Right ventricle myocardium inferior (tissue), 1 donor: ENCODE data around the gene FAM120B. TPM values are rescaled to one million over a fixed set of nuclear protein-coding genes. Genes with fewer than 3 reads are reported as not detected.
"Not testable (repeated sequence)": the region's sequence is repeated elsewhere in the genome, so short reads cannot be mapped to it uniquely, and the experiment has no call there.

Experiments
- ATAC-seq: fragments of 200-7000 bp; cut with Tn5 transposase; one replicate; pipeline ENCODE4 v1.9.1; 2020; ENCODE audit warnings: mild to moderate bottlenecking, moderate library complexity
- DNase-seq: peaks from one replicate; pipeline ENCODE4 v3.0.0; 2021; ENCODE audit errors: missing footprints
- intact Hi-C: fragments of 100-400 bp; cut with DNase I; formaldehyde crosslinking; loops from one replicate; pipeline ENCODE4 v1.11.0; 2022
- long read RNA-seq: library from polyadenylated mRNA; unstranded; transcript quantifications from one replicate; pipeline ENCODE4 v2.0.0, GENCODE V29; 2021
- total RNA-seq: library from RNA; stranded (reverse); fragmentation: NEBNext Ultra II Directional; extraction: Animal tissue kit (Norgen Biotek cat#: 25700); gene quantifications from one replicate; pipeline ENCODE4 v1.2.1, GENCODE V29; 2021
- donor health status: DM: no; HTN: yes; CAD: no; lungs with severe emphysema.

Gene FAM120B
- 16.3 TPM for total RNA-seq
- long read RNA-seq, full-length matches to known transcripts, result 22 of 27 reads
- long read RNA-seq, partial matches to known transcripts, result 3 of 27 reads
- long read RNA-seq, other reads (novel, unspliced or antisense), result 2 of 27 reads

DNA sequence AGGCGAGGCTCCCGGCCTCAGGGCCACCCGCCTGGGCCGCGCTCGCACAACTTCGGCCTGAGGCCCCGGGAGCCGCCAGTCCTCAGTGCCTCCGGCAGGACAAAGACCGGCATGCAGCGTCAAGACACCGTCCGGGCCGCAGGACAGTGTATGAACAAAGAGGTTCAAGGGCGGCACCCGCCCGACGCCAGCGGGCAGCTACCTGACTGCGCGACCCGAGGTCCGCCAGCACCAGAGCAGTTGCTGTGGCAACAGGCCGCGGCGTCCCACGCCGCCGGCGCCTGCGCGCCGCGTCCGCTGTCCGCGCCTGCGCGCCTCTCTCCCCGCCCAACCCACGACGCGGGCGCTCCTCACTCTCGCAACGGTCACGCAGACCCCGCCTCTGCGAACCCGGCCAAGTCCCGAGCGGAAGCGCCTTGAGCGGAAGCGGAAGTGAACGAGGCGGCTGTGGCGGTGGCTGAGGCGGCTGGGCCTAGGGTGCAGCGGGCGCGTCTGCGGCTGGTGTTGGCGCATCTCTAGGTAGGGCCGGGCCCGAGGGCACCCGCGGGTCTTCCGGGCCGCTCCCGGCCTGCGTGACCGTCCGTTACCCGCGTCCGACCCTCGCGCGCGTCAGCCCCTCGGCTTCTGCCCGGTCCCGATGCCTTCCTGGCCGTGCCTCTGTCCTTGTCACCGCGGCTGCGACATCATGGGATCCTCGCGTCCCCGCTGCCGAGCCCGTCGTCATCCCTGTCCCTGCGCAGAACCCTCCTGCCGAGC is at the start of gene FAM120B:
TSS of gene FAM120B (plus strand) at position 435 of the 756 bp plus-strand sequence. CDS start 10,633 bp downstream, outside the sequence.
- intact Hi-C loops, result loop anchor here (5.0 kb wide), 1 partner anchor 246 kb away; the partner anchor contains the start of genes PSMB1 and TBP
- ATAC-seq, result peak; percentile 99
- DNase-seq, result peak; percentile 99

DNA sequence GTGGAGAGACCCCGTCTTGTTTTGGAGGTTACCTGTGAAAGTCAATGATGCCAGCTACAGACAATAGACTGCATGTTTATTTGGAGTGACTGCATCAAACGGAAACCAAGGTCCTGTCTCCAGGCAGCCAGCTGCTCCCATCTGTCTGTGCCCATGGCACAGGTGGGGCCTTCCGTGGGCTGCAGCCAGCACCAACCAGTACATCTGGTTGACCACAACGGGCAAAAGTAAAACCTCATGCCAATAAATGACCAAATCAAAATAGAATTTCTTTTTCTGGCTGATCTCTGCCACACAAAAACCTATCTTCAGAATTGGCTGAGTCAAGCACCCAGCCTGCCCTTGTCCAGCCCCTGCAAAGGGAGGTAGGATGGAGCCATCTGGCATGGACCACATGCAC is 49.2 kb upstream of the FAM120B start:
- intact Hi-C loops, result no loop called here
- DNase-seq (no peak), ATAC-seq (no peak)

GRCh38 chr6:170258407-170258806 is 48.2 kb upstream of the FAM120B start:
- intact Hi-C loops, result no loop called here
- ATAC-seq (peak; percentile 81), DNase-seq (no peak)

DNA sequence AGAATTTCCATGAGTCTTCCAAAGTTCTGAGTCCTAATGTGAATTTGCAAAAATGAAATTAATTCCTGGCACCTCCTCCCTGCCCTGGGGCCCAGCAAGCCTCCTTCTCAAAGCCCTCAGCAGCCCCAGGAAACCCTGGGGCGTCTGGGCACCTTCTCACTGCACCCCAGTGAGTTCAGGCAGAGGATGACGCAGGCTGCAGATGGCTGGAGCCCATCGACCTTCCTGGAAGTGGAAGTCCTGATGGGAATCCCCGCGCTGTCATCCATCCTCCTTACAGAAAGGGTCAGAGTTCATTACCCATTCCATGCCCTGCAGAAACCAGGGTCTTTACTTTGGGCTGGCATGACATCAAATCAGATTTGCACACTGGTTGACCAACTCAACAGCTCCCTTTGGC is 47.3 kb upstream of the FAM120B start:
- intact Hi-C loops, result no loop called here
- ATAC-seq, result no peak
- no peak for DNase-seq

DNA sequence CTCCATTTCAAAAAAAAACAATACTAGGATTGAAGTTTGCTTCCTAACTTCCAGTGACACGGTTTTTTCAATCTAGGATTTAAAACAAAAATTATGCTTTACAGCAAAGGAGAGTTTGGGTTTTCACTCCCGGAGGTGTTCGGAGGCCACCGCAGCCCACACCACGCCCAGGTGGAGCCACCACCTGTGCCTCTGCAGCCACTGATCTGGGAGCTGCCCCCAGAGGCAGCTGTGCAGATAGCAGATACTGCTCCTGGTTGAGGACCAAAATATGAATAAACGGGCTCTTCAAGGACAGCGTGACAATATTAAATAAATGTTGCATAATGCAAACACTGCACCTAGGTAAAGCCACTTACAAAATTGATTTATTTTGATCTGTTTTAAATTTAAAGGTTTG is 45.9 kb upstream of the FAM120B start:
- intact Hi-C loops, result no loop called here
- DNase-seq (no peak), ATAC-seq (no peak)

GRCh38 chr6:170261643-170262488 is 44.7 kb upstream of the FAM120B start:
- intact Hi-C loops, result no loop called here
- DNase-seq (no peak), ATAC-seq (no peak)

DNA sequence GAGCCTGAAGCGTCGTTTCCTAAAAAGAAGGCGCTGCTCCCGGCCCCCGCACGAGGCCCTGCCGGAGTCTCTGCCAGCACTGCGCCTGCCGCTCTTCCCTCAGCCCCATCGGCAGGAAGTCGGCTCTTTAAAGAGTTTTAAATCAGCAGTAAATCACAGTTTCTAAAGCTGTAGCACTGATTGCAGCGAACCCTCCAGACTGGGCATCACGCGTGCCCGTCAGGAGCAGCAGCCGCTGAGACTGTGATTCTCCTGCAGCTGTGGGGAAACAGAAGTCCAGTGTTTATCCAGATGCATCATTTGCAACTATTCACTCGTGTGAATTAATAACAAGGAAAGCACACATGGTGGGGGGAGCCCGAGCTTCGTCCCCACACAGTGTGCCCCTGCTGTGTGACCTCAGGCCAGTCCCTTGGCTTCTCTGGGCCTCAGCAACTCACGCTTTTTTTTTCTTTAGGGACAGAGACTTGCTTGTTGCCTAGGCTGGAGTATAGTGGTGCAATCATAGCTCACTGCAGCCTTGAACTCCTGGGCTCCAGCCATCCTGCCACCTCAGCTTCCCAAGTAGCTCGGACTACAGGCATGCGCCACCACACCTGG is 44.0 kb upstream of the FAM120B start:
- intact Hi-C loops, result no loop called here
- ATAC-seq (no peak), DNase-seq (no peak)

DNA sequence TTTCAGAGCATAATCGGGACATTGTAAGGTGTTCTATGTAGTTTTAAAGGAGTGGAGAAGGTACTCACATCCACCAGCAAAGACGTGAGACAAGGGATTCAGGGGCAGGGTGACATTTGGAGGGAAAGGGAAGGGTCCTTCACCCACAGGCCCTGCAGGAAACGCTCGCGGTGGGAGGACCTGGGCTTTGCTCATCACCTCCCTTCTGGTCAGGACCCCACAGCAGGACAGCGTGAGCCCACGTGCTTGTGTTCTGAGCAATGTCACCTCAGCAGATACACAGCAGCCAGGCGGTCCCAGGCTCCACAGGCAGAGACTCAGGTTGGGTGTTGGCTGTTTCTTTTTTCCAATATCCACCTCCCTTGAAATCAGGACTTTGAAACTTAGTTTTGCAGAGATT is 43.1 kb upstream of the FAM120B start:
- intact Hi-C loops, result no loop called here
- DNase-seq (no peak), ATAC-seq (no peak)

- DNase-seq (no peak), ATAC-seq (no peak)
- intact Hi-C loops, result no loop called here
Observed at GRCh38 chr6:170264086-170264485, 42.5 kb upstream of the FAM120B start.

- DNase-seq, ATAC-seq, intact Hi-C loops: not testable (repeated sequence)
Observed at GRCh38 chr6:170264644-170265043, 41.9 kb upstream of the FAM120B start.

GRCh38 chr6:170265655-170266054 is 40.9 kb upstream of the FAM120B start:
- intact Hi-C loops, result no loop called here
- DNase-seq, result peak; percentile 83
- ATAC-seq, result peak; percentile 79

DNA sequence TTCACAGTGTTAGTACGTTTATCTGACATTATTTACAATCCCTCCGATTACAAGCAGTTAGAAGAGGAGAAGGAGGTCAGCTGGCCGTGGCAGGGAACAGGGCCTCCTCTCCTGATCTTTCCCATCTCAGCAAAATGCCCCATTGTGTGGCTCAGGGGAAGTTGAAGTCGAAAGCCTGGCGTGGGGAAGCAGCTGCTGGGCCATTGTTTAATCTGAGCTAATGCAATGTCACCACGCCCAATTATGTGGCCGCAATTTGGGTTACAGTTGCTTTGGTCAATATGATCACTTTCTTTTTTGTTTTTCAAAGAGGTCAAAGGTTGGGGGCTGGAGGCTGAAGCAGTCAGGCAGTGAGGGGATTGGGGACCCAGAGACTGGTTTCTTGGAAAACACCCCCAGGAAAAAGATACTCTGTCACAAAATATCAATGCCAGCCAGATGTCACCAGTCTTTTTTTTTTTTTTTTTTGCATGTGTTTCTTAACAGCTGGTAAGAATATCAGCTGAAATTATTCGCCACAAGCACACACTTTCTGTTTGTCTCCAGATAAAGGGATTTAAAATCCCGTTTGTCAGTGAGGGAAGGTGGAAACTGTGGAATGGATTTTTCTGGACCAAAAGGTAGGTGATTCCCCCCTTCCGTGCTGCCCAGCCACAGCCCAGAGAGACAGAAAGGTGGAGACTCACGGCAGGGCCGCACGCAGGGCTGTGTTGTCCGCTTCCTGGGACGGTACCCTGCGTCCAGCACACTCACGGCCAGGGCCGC is 40.3 kb upstream of the FAM120B start:
- DNase-seq (peak; percentile 76), ATAC-seq (peak; percentile 62)
- intact Hi-C loops, result no loop called here

DNA sequence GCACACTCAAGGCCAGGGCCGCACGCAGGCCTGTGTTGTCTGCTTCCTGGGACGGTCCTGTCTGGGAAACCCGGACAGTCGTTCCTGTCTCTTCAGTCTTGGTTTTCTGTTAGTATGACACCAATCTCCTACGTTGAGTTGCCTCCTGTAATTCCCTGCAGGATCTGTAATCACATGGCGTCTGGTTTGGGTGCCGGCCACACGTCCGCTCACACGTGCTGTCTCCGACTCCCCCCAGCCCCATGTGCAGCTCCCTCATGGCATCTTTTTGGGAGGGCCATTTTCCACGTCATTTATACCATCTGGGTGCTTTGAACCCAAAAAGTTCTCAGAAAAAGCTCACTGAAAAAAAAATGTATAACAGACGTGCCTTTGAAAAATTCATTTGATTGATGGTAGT is 38.9 kb upstream of the FAM120B start:
- intact Hi-C loops, result no loop called here
- DNase-seq (no peak), ATAC-seq (no peak)

DNA sequence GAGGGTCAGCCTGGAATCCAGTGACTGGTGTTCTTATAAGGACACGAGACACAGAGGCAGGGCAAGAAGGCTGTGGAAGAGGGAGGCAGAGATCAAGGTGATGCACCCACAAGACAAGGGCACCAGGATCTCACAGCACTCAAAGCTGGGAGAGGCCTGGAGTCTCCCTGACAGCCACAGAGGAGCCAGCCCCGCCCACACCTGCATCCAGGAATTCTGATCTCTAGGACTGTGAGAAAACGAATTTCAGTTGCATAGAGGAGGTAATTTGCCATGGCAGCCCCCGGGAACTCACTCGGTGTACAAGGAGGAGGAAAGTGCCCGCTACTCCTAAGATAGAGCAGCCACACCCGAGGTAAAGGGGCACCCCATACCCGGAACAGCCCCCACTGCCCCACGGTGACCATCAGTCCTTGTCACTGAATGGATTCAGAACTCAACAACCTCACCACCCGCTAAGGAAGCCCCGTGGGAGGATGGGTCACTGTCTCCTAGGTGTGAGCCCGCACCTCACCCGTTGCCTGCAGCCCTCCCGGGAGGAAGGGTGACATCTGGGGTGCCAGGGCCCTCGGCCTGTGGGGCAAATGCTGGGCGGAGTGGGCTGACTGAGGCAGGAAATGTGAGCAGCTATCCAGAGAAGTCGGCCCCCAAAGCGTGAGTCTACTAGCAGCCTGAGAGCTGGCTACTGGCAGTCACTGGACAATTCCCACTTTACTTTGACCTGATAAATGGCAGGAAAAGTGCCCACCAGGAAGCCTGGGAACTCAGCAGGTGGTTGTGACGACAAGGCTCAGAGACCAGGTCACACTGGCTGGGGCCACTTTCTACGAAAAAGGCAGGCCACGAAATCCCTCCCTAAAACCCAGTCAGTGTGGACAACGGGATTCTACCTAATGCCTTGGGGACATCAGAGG is 38.1 kb upstream of the FAM120B start:
- intact Hi-C loops, result no loop called here
- DNase-seq (no peak), ATAC-seq (no peak)

GRCh38 chr6:170269151-170269845 is 37.3 kb upstream of the FAM120B start:
- intact Hi-C loops, result no loop called here
- ATAC-seq (no peak), DNase-seq (no peak)

GRCh38 chr6:170269846-170270541 is 36.6 kb upstream of the FAM120B start:
- intact Hi-C loops, result no loop called here
- ATAC-seq (no peak), DNase-seq (no peak)
